Skeletal muscle tissue (tissue), 4 donors: ENCODE results near the gene PTPRG. TPM values are rescaled to one million over a fixed set of nuclear protein-coding genes. Genes with fewer than 3 reads are reported as not detected.

Experiments
- H3K27ac ChIP-seq: one replicate; pipeline ENCODE4 v1.7.0; 2013; ENCODE audit warnings: mild to moderate bottlenecking, low read depth, low read length, inconsistent platforms
- H3K27me3 ChIP-seq, 3 donors: one replicate each; pipeline ENCODE4 v1.7.0; 2013; ENCODE audit warnings: low read length in 3 of 3; ENCODE audit not compliant: control insufficient read depth in 3 of 3, insufficient read depth in 3 of 3
- H3K36me3 ChIP-seq, 3 donors: one replicate each; pipeline ENCODE4 v1.7.0; 2013; ENCODE audit warnings: low read length in 3 of 3; ENCODE audit not compliant: control insufficient read depth in 3 of 3, insufficient read depth in 3 of 3
- H3K4me1 ChIP-seq, 3 donors: one replicate each; pipeline ENCODE4 v1.7.0; 2013; ENCODE audit warnings: low read length in 3 of 3, mild to moderate bottlenecking in 3 of 3; ENCODE audit not compliant: control insufficient read depth in 3 of 3, insufficient read depth in 3 of 3
- H3K4me3 ChIP-seq, 3 donors: one replicate each; pipeline ENCODE4 v1.7.0; 2013; ENCODE audit warnings: low read length in 3 of 3
- H3K9ac ChIP-seq, 3 donors: one replicate each; pipeline ENCODE4 v1.7.0; 2013; ENCODE audit warnings: low read length in 3 of 3, mild to moderate bottlenecking in 3 of 3, moderate library complexity in 2 of 3, low read depth in 1 of 3
- H3K9me3 ChIP-seq, 3 donors: one replicate each; pipeline ENCODE4 v1.7.0; 2013; ENCODE audit warnings: low read length in 3 of 3; ENCODE audit not compliant: control insufficient read depth in 3 of 3
- total RNA-seq: library from RNA; depleted of rRNA; stranded (reverse); fragments of >200 nt; gene quantifications from one replicate; pipeline ENCODE4 v1.2.3, GENCODE V29; 2014
- donor health status: Osteomylitis.

Gene PTPRG
- total RNA-seq, 1 donor from 2014 or later: 48.5 TPM

GRCh38 chr3:61638741-61639140 is 77.4 kb downstream of the PTPRG start:
- Histone ChIP-seq H3K9me3 (no peaks in the 10 kb centered on the region), H3K36me3 (no peaks in the 10 kb centered on the region), H3K27ac (no peak overlapping the region), H3K9ac (no peak overlapping the region), H3K27me3 (no peaks in the 10 kb centered on the region), H3K4me3 (no peak overlapping the region), H3K4me1 (peaks cover 4 to 7% (median 4%) of the 10 kb centered on the region in 3 donors)

DNA sequence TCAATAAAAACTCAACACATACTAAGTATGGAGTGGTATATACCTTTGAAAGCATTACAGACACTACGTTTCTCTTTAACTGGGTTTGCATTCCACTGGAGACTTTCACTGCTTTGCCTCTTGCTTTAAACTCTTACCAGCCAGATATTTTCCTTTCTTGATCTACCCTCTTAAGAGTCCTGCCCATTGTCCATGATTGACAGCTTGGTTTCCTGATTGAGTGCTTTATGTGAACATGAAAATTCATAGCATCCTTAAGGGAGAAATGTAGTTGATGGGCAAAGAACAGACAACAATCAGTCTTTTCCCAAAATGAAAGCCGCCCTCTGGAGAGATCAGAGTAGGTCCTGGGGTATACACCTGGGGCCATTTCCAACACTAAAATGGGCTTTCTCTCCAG is 78.6 kb downstream of the PTPRG start:
- no peaks in the 10 kb centered on the region for H3K9me3 ChIP-seq
- peaks cover 4 to 7% (median 4%) of the 10 kb centered on the region in 3 donors for H3K4me1 ChIP-seq
- H3K9ac ChIP-seq: no peak overlapping the region
- H3K27me3 ChIP-seq: no peaks in the 10 kb centered on the region
- no peak overlapping the region for H3K4me3 ChIP-seq
- no peak overlapping the region for H3K27ac ChIP-seq
- no peaks in the 10 kb centered on the region for H3K36me3 ChIP-seq

GRCh38 chr3:61645148-61645547 is 83.8 kb downstream of the PTPRG start:
- Histone ChIP-seq H3K27ac (no peak overlapping the region), H3K27me3 (no peaks in the 10 kb centered on the region), H3K4me1 (peaks cover 0 to 1% (median 1%) of the 10 kb centered on the region in 3 donors), H3K9ac (no peak overlapping the region), H3K36me3 (no peaks in the 10 kb centered on the region), H3K9me3 (peaks cover 0 to 2% (median 0%) of the 10 kb centered on the region in 3 donors), H3K4me3 (no peak overlapping the region)

GRCh38 chr3:61646360-61646759 is 85.0 kb downstream of the PTPRG start:
- peaks cover 0 to 5% (median 2%) of the 10 kb centered on the region in 3 donors for H3K4me1 ChIP-seq

GRCh38 chr3:61646851-61647525 is 85.6 kb downstream of the PTPRG start:
- no peak overlapping the region for H3K27ac ChIP-seq
- no peaks in the 10 kb centered on the region for H3K36me3 ChIP-seq
- no peak overlapping the region for H3K9ac ChIP-seq
- peaks cover 0 to 2% (median 0%) of the 10 kb centered on the region in 3 donors for H3K9me3 ChIP-seq
- H3K27me3 ChIP-seq: no peaks in the 10 kb centered on the region
- no peak overlapping the region for H3K4me3 ChIP-seq
- H3K4me1 ChIP-seq: peaks cover 0 to 5% (median 2%) of the 10 kb centered on the region in 3 donors

More at GRCh38 chr3:61646360-61646759, 85.0 kb downstream of the PTPRG start:
- Histone ChIP-seq H3K27ac (no peak overlapping the region), H3K4me3 (no peak overlapping the region), H3K36me3 (no peaks in the 10 kb centered on the region), H3K9ac (no peak overlapping the region), H3K9me3 (peaks cover 0 to 2% (median 0%) of the 10 kb centered on the region in 3 donors), H3K27me3 (no peaks in the 10 kb centered on the region)

GRCh38 chr3:61648481-61648880 is 87.1 kb downstream of the PTPRG start:
- Histone ChIP-seq H3K4me1 (peaks cover 0 to 5% (median 2%) of the 10 kb centered on the region in 3 donors), H3K36me3 (no peaks in the 10 kb centered on the region), H3K9ac (no peak overlapping the region), H3K27ac (no peak overlapping the region), H3K4me3 (no peak overlapping the region), H3K9me3 (peaks cover 0 to 2% (median 0%) of the 10 kb centered on the region in 3 donors), H3K27me3 (no peaks in the 10 kb centered on the region)

GRCh38 chr3:61649381-61650170 is 88.2 kb downstream of the PTPRG start:
- peaks cover 0 to 5% (median 2%) of the 10 kb centered on the region in 3 donors for H3K4me1 ChIP-seq
- peaks cover 0 to 2% (median 0%) of the 10 kb centered on the region in 3 donors for H3K9me3 ChIP-seq
- H3K9ac ChIP-seq: no peak overlapping the region
- H3K27ac ChIP-seq: no peak overlapping the region
- no peaks in the 10 kb centered on the region for H3K27me3 ChIP-seq
- no peak overlapping the region for H3K4me3 ChIP-seq
- H3K36me3 ChIP-seq: no peaks in the 10 kb centered on the region

- Histone ChIP-seq H3K36me3 (no peaks in the 10 kb centered on the region), H3K9ac (no peak overlapping the region), H3K27me3 (no peaks in the 10 kb centered on the region), H3K27ac (no peak overlapping the region), H3K4me1 (peaks cover 0 to 5% (median 2%) of the 10 kb centered on the region in 3 donors), H3K4me3 (no peak overlapping the region), H3K9me3 (peaks cover 0 to under 1% (median 0%) of the 10 kb centered on the region in 3 donors)
Measured at GRCh38 chr3:61650276-61650675, 88.9 kb downstream of the PTPRG start.

GRCh38 chr3:61650719-61651410 is 89.5 kb downstream of the PTPRG start:
- no peaks in the 10 kb centered on the region for H3K36me3 ChIP-seq
- no peak overlapping the region for H3K9ac ChIP-seq
- H3K4me3 ChIP-seq: no peak overlapping the region
- no peaks in the 10 kb centered on the region for H3K9me3 ChIP-seq
- peaks cover 0 to 5% (median 2%) of the 10 kb centered on the region in 3 donors for H3K4me1 ChIP-seq
- H3K27ac ChIP-seq: no peak overlapping the region
- no peaks in the 10 kb centered on the region for H3K27me3 ChIP-seq
